Fibroblast of upper back skin (primary cell): ENCODE results near the gene TMEM132C.

Experiments used
- DNase-seq: peaks from one replicate; pipeline ENCODE4 v3.0.0-alpha.2; 2013

The TMEM132C gene

GRCh38 chr12:128509170-128509569 is 242.2 kb downstream of the TMEM132C start:
- DNase-seq = no peak

- DNase-seq = no peak
Measured at GRCh38 chr12:128510511-128510910, 243.5 kb downstream of the TMEM132C start.

- DNase-seq = no peak
Measured at GRCh38 chr12:128513331-128513730, 246.4 kb downstream of the TMEM132C start.

- DNase-seq = no peak
Measured at GRCh38 chr12:128513831-128514230, 246.9 kb downstream of the TMEM132C start.

- DNase-seq = no peak
Measured at GRCh38 chr12:128518644-128519043, 251.7 kb downstream of the TMEM132C start.

GRCh38 chr12:128519426-128519825 is 252.5 kb downstream of the TMEM132C start:
- DNase-seq = no peak

- DNase-seq = no peak
Measured at GRCh38 chr12:128521981-128522380, 255.0 kb downstream of the TMEM132C start.

GRCh38 chr12:128524439-128524838 is 257.5 kb downstream of the TMEM132C start:
- DNase-seq = no peak

GRCh38 chr12:128531170-128531569 is 264.2 kb downstream of the TMEM132C start:
- DNase-seq = no peak

GRCh38 chr12:128534906-128535305 is 267.9 kb downstream of the TMEM132C start:
- DNase-seq = no peak

- DNase-seq = no peak
Measured at GRCh38 chr12:128536810-128537209, 269.8 kb downstream of the TMEM132C start.

GRCh38 chr12:128537668-128538067 is 270.7 kb downstream of the TMEM132C start:
- DNase-seq = no peak

GRCh38 chr12:128542844-128543243 is 275.9 kb downstream of the TMEM132C start:
- no peak for DNase-seq

- DNase-seq = no peak
Measured at GRCh38 chr12:128543460-128543859, 276.5 kb downstream of the TMEM132C start.

GRCh38 chr12:128543971-128544370 is 277.0 kb downstream of the TMEM132C start:
- DNase-seq = no peak

- DNase-seq = no peak
Measured at GRCh38 chr12:128548949-128549348, 282.0 kb downstream of the TMEM132C start.

- DNase-seq = no peak
Measured at GRCh38 chr12:128549601-128550218, 282.7 kb downstream of the TMEM132C start.

- no peak for DNase-seq
Measured at GRCh38 chr12:128551266-128551665, 284.3 kb downstream of the TMEM132C start.

- no peak for DNase-seq
Measured at GRCh38 chr12:128554546-128555304, 287.8 kb downstream of the TMEM132C start.

GRCh38 chr12:128557231-128557630 is 290.3 kb downstream of the TMEM132C start:
- no peak for DNase-seq

- no peak for DNase-seq
Measured at GRCh38 chr12:128564956-128565355, 298.0 kb downstream of the TMEM132C start.

- DNase-seq = no peak
Measured at GRCh38 chr12:128567730-128568129, 300.8 kb downstream of the TMEM132C start.

- no peak for DNase-seq
Measured at GRCh38 chr12:128570191-128571065, 303.5 kb downstream of the TMEM132C start.
